HG02973 (cell line): ENCODE results near the gene SLAMF8.

Source experiments
- ATAC-seq: cut with Tn5 transposase; IDR thresholded peaks from one replicate; pipeline ENCODE4 v1.9.1; 2021; ENCODE audit warnings: moderate library complexity; ENCODE audit not compliant: unreplicated experiment

SLAMF8 gene

GRCh38 chr1:159868766-159869165 lies 42.1 kb downstream of the SLAMF8 start:
- no peak for ATAC-seq

DNA sequence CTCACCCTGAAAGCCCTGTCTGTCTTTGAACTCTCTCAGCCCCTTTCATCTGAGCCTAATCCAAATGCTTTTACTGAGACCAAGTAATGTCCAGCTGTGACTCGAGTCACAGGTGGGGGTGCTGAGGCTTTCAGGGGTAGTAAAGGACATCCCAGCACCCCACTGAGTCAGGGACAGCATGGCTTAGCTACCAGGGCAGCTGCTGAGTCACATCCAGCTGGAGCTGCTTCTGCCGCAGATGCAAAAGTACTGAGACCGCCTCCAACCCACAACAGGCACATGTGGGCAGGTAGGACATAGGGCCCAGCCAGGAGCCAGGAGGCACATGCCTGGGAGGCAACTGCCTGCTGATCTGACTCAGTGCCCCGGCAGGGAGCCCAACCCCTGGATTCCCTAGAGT lies 42.5 kb downstream of the SLAMF8 start:
- ATAC-seq: no peak

- no peak for ATAC-seq
Measured at GRCh38 chr1:159869607-159870006, 42.9 kb downstream of the SLAMF8 start.

DNA sequence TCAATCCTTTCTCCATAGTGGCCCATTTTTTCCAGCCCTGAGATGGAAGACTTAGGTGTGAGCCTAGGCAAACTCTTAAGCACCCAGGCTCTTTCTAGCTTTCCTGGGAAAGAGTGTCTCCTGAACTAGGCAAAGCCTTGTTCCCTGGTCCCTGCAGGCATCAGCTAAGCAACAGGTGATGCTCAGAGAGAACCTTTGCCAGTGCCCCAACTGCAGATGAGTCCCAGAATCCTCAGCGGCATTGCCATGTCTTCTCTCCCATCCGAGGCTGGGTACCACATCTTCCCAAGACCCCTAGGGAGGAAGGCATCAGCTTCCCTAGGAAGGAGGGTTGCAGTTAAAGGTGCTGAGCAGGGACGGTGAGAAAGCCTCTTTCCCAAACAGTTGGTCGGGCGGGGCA lies 44.0 kb downstream of the SLAMF8 start:
- no peak for ATAC-seq

DNA sequence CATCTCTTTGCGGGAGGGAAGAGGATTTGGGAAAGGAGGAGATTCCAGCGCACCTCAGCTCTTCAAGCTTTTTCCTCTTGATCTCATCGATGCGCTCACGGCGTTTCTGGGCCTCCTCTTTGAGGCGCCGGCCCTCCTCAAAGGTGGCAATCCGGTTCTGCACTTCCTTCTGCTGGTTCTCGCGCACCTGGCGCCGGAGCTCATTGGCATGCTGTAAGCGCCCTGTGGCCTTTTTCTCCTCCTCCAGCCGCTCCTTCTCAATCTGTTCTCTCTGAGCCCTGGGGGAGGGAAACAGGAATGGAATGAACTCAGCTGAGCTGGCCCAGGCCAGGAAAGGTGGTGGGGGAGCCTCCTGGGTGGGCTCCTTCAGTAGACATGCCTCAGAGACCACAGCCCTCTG lies 46.2 kb downstream of the SLAMF8 start:
- no peak for ATAC-seq

DNA sequence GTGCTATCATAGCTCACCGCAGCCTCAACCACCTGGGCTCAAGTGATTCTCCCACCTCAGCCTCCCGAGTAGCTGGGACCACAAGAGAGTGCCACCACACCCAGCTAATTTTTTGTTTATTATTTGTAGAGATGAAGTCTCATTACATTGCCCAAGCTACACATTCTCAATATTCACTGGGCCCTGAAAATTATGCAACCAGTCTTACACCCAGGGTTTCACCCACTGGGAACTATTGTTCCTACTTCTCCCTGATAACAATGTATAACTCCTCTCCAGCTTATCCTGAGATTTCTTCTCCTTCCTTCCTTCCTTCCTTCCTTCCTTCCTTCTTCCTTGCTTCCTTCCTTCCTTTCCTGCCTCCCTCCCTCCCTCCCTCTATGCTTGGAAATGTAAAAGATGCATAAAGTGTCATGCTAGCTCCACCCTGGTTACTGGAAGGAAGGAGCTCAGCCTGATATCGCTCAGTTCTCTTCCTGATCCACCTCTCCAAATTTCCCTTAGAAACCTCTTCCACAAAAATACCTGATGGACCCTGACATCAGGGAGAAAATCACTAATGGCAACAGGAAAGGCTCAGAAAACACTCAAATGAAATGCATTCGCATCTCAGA lies 47.0 kb downstream of the SLAMF8 start:
- ATAC-seq: no peak

- ATAC-seq: no peak
Measured at GRCh38 chr1:159877695-159878444, 51.2 kb downstream of the SLAMF8 start.

DNA sequence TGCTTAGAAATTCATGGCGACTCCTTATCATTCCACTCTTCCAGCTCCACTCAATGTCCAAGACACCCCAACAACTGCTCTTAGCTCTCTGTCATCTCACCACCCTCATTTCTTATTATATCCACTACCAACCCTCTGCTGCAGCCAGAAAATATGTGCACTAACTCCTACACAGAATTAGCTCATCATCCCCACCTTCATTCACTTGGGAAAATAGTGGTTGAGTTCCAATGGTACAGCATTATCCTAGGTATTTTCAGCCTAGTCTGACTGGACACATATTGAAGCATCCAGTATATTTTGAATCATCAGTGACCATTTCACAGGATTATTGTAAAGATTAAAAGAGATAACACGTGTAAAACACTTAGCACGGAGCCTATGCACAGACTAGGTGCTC lies 52.5 kb downstream of the SLAMF8 start:
- no peak for ATAC-seq

GRCh38 chr1:159879977-159880376 lies 53.3 kb downstream of the SLAMF8 start:
- ATAC-seq: no peak

GRCh38 chr1:159880430-159880829 lies 53.8 kb downstream of the SLAMF8 start:
- no peak for ATAC-seq

- no peak for ATAC-seq
Measured at GRCh38 chr1:159881622-159882526, 55.2 kb downstream of the SLAMF8 start.

- ATAC-seq: no peak
Measured at GRCh38 chr1:159882527-159882862, 55.8 kb downstream of the SLAMF8 start.

DNA sequence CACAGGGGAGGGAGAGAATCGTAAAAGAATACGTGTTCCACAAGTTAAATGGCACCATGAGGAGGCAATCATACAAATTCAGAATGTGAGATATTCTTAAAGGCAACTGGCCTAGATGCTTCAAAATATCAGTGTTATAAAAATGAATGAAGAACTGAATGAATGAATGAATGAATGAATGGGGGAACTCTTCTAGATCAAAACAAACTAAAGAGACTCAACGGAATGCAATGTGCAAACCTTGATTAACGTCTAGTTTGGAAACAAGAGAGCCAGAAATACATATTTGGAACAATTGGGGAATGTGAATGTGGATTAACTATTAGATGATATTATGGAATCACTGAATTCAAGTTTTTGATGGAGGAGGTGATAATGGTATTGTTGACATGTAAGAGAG lies 56.5 kb downstream of the SLAMF8 start:
- ATAC-seq: no peak

- ATAC-seq: no peak
Measured at GRCh38 chr1:159884296-159884695, 57.6 kb downstream of the SLAMF8 start.
